K562 (cell line): Measurements from ENCODE around the gene CHD2. TPM values are rescaled to one million over a fixed set of nuclear protein-coding genes. Genes with fewer than 3 reads are reported as not detected.

ENCODE experiments used
- COPS2 ChIP-seq: fragments of 450-650 bp; conservative IDR thresholded peaks from 2 replicates; pipeline ENCODE4 v1.6.1; 2016; ENCODE audit warnings: mild to moderate bottlenecking, moderate library complexity
- DMBX1 ChIP-seq: fragments of 250-450 bp; sonication (Bioruptor Pico); IDR thresholded peaks from 2 replicates; pipeline ENCODE4 v1.8.0; 2022; ENCODE audit warnings: inconsistent platforms, mild to moderate bottlenecking, moderate library complexity, borderline replicate concordance
- KLF6 ChIP-seq: fragments of 250-450 bp; sonication (Bioruptor Pico); IDR thresholded peaks from 2 replicates; pipeline ENCODE4 v1.4.0; 2020; ENCODE audit warnings: mild to moderate bottlenecking, moderate library complexity, borderline replicate concordance
- LARP7 ChIP-seq: fragments of 450-650 bp; IDR thresholded peaks from 2 replicates; pipeline ENCODE4 v1.6.1; 2016
- PTTG1 ChIP-seq: fragments of 450-650 bp; IDR thresholded peaks from 2 replicates; pipeline ENCODE4 v1.6.1; 2016; ENCODE audit warnings: low read depth, mild to moderate bottlenecking, missing genetic modification characterization, missing compliant biosample characterization
- SMAD1 ChIP-seq: fragments of 150-350 bp; IDR thresholded peaks from 2 replicates; pipeline ENCODE4 v1.6.1; 2014; ENCODE audit warnings: low read length, low read depth; ENCODE audit not compliant: partially characterized antibody
- STAT5B ChIP-seq: fragments of 250-450 bp; sonication (Bioruptor Pico); IDR thresholded peaks from 2 replicates; pipeline ENCODE4 v1.8.0; 2021; ENCODE audit warnings: mild to moderate bottlenecking, inconsistent platforms
- ZC3H8 ChIP-seq: fragments of 450-650 bp; IDR thresholded peaks from 2 replicates; pipeline ENCODE4 v1.6.1; 2017
- ZKSCAN3 ChIP-seq: fragments of 250-450 bp; sonication (Bioruptor Pico); IDR thresholded peaks from 2 replicates; pipeline ENCODE4 v1.4.0; 2020
- ZNF431 ChIP-seq: sonication (generic); formaldehyde crosslinking; IDR thresholded peaks from 2 replicates; pipeline ENCODE4 v1.8.0; 2022; ENCODE audit warnings: mild to moderate bottlenecking, missing genetic modification reagents
- ZNF76 ChIP-seq: fragments of 250-450 bp; sonication (Bioruptor Pico); IDR thresholded peaks from 2 replicates; pipeline ENCODE4 v1.4.0; 2020; ENCODE audit warnings: mild to moderate bottlenecking, moderate library complexity, borderline replicate concordance
- ZSCAN32 ChIP-seq: fragments of 450-650 bp; formaldehyde crosslinking; IDR thresholded peaks from 2 replicates; pipeline ENCODE4 v1.4.0; 2020; ENCODE audit warnings: mild to moderate bottlenecking, moderate library complexity
- polyA plus RNA-seq, 8 experiments: library from polyadenylated mRNA; depleted of rRNA in 4 of 8; stranded (reverse) in 5 of 8; unstranded in 3 of 8; fragments of >200 nt; fragmentation: Nextera tagmentation in 2 of 8; fragmentation: Illumina TruSeq in 1 of 8; extraction: Ambion mirVana in 2 of 8; extraction: Trizol in 1 of 8; gene quantifications; 2 replicates each; pipeline versions ENCODE4 v1.2.1 to v1.2.3, GENCODE V29; 2011 to 2014; ENCODE audit warnings: inconsistent platforms in 1 of 8, missing spikeins in 1 of 8
- total RNA-seq, 7 experiments: library from RNA; depleted of rRNA in 6 of 7; stranded (reverse); fragments of >200 nt in 6 of 7; fragmentation: Illumina TruSeq in 2 of 7; extraction: Trizol in 2 of 7; gene quantifications; 2 replicates each; pipeline versions ENCODE4 v1.2.1 to v1.2.3, GENCODE V29; 2011 to 2021; ENCODE audit warnings: low replicate concordance in 1 of 7
- TF ChIP-seq, protein P1 (sequence below), 2 experiments: fragments of 450-650 bp in 1 of 2; IDR thresholded peaks; 2 replicates each; pipeline ENCODE4 v1.6.1; 2011 to 2017; ENCODE audit warnings: low read depth in 2 of 2, antibody characterized with exemption in 1 of 2, borderline replicate concordance in 1 of 2, low read length in 1 of 2, mild to moderate bottlenecking in 1 of 2, mixed read lengths in 1 of 2; ENCODE audit not compliant: control insufficient read depth in 1 of 2
- TF ChIP-seq, protein P2 (sequence below), 2 experiments: fragments of 450-650 bp; formaldehyde crosslinking in 1 of 2; IDR thresholded peaks; 2 replicates each; pipeline versions ENCODE4 v1.4.0 to v1.6.1; 2014 to 2020; ENCODE audit warnings: mild to moderate bottlenecking in 2 of 2, borderline replicate concordance in 1 of 2, low read depth in 1 of 2

Gene CHD2
- total and polyA plus RNA-seq, 9 of the 15 experiments (the other 6 are each of a cell fraction or from before 2014, with no cell fraction given), result 38.9 to 70.8 (median 56.2) TPM

- TF ChIP-seq ZNF431 (CRISPR knock-in tag), result peak; percentile 53; the same call in 1 of the 2 replicates
- TF ChIP-seq KLF6 (CRISPR knock-in tag), result no peak
- TF ChIP-seq STAT5B (CRISPR knock-in tag), result no peak
- TF ChIP-seq COPS2, result no peak
- no peak for TF ChIP-seq ZKSCAN3 (CRISPR knock-in tag)
- TF ChIP-seq DMBX1 (CRISPR knock-in tag), result no peak
- no peak for TF ChIP-seq SMAD1
- TF ChIP-seq, protein P1, sequence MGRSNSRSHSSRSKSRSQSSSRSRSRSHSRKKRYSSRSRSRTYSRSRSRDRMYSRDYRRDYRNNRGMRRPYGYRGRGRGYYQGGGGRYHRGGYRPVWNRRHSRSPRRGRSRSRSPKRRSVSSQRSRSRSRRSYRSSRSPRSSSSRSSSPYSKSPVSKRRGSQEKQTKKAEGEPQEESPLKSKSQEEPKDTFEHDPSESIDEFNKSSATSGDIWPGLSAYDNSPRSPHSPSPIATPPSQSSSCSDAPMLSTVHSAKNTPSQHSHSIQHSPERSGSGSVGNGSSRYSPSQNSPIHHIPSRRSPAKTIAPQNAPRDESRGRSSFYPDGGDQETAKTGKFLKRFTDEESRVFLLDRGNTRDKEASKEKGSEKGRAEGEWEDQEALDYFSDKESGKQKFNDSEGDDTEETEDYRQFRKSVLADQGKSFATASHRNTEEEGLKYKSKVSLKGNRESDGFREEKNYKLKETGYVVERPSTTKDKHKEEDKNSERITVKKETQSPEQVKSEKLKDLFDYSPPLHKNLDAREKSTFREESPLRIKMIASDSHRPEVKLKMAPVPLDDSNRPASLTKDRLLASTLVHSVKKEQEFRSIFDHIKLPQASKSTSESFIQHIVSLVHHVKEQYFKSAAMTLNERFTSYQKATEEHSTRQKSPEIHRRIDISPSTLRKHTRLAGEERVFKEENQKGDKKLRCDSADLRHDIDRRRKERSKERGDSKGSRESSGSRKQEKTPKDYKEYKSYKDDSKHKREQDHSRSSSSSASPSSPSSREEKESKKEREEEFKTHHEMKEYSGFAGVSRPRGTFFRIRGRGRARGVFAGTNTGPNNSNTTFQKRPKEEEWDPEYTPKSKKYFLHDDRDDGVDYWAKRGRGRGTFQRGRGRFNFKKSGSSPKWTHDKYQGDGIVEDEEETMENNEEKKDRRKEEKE (IDR thresholded peaks at IDR 0.05; ENCODE audit: borderline replicate concordance in 1 of 2, control insufficient read depth in 1 of 2, low read depth in 2 of 2, low read length in 1 of 2), result no peak
- TF ChIP-seq ZSCAN32 (CRISPR knock-in tag), result no peak
- TF ChIP-seq ZC3H8, result no peak
- no peak for TF ChIP-seq ZNF76 (CRISPR knock-in tag)
- TF ChIP-seq PTTG1 (tag), result no peak
- TF ChIP-seq LARP7, result no peak
- TF ChIP-seq, protein P2, sequence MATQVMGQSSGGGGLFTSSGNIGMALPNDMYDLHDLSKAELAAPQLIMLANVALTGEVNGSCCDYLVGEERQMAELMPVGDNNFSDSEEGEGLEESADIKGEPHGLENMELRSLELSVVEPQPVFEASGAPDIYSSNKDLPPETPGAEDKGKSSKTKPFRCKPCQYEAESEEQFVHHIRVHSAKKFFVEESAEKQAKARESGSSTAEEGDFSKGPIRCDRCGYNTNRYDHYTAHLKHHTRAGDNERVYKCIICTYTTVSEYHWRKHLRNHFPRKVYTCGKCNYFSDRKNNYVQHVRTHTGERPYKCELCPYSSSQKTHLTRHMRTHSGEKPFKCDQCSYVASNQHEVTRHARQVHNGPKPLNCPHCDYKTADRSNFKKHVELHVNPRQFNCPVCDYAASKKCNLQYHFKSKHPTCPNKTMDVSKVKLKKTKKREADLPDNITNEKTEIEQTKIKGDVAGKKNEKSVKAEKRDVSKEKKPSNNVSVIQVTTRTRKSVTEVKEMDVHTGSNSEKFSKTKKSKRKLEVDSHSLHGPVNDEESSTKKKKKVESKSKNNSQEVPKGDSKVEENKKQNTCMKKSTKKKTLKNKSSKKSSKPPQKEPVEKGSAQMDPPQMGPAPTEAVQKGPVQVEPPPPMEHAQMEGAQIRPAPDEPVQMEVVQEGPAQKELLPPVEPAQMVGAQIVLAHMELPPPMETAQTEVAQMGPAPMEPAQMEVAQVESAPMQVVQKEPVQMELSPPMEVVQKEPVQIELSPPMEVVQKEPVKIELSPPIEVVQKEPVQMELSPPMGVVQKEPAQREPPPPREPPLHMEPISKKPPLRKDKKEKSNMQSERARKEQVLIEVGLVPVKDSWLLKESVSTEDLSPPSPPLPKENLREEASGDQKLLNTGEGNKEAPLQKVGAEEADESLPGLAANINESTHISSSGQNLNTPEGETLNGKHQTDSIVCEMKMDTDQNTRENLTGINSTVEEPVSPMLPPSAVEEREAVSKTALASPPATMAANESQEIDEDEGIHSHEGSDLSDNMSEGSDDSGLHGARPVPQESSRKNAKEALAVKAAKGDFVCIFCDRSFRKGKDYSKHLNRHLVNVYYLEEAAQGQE (IDR thresholded peaks at IDR 0.05; ENCODE audit: borderline replicate concordance), result no peak
- TF ChIP-seq, protein P2 (CRISPR knock-in tag; IDR thresholded peaks at IDR 0.05; ENCODE audit: low read depth), result no peak
Measured at GRCh38 chr15:93035953-93036810, 136.1 kb downstream of the CHD2 start (continued).
